Spleen (tissue), 11 donors: Measurements from ENCODE around the gene CCDC87. TPM values are rescaled to one million over a fixed set of nuclear protein-coding genes. Genes with fewer than 3 reads are reported as not detected.

Experiments
- DNase-seq: peaks from one replicate; pipeline ENCODE4 v3.0.0-alpha.2; 2020
- H3K27ac ChIP-seq, 8 donors: fragments of 200-600 bp; sonication (generic) in 7 of 8; 1 replicate in 4 of 8; 2 replicates in 4 of 8; pipeline versions ENCODE4 v1.5.0 to v1.8.0; 2016 to 2021; ENCODE audit warnings: inconsistent platforms in 4 of 8, mild to moderate bottlenecking in 4 of 8, moderate library complexity in 1 of 8
- H3K27me3 ChIP-seq, 7 donors: fragments of 200-600 bp; sonication (generic) in 6 of 7; replicated peaks in 1 of 7; 1 replicate in 4 of 7; 2 replicates in 3 of 7; pipeline versions ENCODE4 v1.5.0 to v1.8.0; 2016 to 2021; ENCODE audit warnings: inconsistent platforms in 3 of 7, mild to moderate bottlenecking in 1 of 7
- H3K36me3 ChIP-seq, 6 donors: fragments of 200-600 bp; sonication (generic) in 5 of 6; 1 replicate in 4 of 6; 2 replicates in 2 of 6; pipeline versions ENCODE4 v1.5.0 to v1.8.0; 2016 to 2021; ENCODE audit warnings: inconsistent platforms in 2 of 6
- H3K4me1 ChIP-seq, 6 donors: fragments of 200-600 bp; sonication (generic) in 5 of 6; 1 replicate in 3 of 6; 2 replicates in 3 of 6; pipeline versions ENCODE4 v1.5.0 to v1.8.0; 2016 to 2021; ENCODE audit warnings: inconsistent platforms in 3 of 6
- H3K4me3 ChIP-seq, 8 donors: fragments of 200-600 bp; sonication (generic) in 7 of 8; 1 replicate in 4 of 8; 2 replicates in 4 of 8; pipeline versions ENCODE4 v1.5.0 to v1.8.0; 2016 to 2021; ENCODE audit warnings: inconsistent platforms in 4 of 8, mild to moderate bottlenecking in 4 of 8, moderate library complexity in 2 of 8
- H3K9me3 ChIP-seq, 8 donors: fragments of 200-600 bp; sonication (generic) in 7 of 8; 1 replicate in 4 of 8; 2 replicates in 4 of 8; pipeline versions ENCODE4 v1.5.0 to v1.8.0; 2016 to 2021; ENCODE audit warnings: inconsistent platforms in 4 of 8
- POLR2A ChIP-seq, 3 donors: fragments of 450-650 bp; IDR thresholded peaks; one replicate each; pipeline ENCODE4 v1.5.1; 2017; ENCODE audit warnings: antibody characterized with exemption in 3 of 3, mild to moderate bottlenecking in 1 of 3
- POLR2AphosphoS5 ChIP-seq, 3 donors: sonication (generic); formaldehyde crosslinking; IDR thresholded peaks; one replicate each; pipeline ENCODE4 v1.5.1; 2017; ENCODE audit warnings: antibody characterized with exemption in 3 of 3
- WGBS, 5 donors: extraction: QIAGEN DNeasy Blood & Tissue Kit in 3 of 5; methylation state at CpG; one replicate each; pipeline versions ENCODE4 v1.1.5 to v1.1.7; 2013 to 2018; 5-methylcytosine and 5-hydroxymethylcytosine counted together
- intact Hi-C: fragments of 100-400 bp; cut with DNase I; formaldehyde crosslinking; loops from one replicate; pipeline ENCODE4 v1.15.0; 2023; ENCODE audit warnings: low total_unique reads
- polyA plus RNA-seq, 3 donors: library from polyadenylated mRNA; stranded (reverse); fragments of 200-250 nt; gene quantifications; one replicate each; pipeline ENCODE4 v1.2.1, GENCODE V29; 2013
- total RNA-seq, 7 donors: library from RNA; depleted of rRNA in 3 of 7; stranded (reverse); fragments of >200 nt in 3 of 7; fragmentation: NEBNext Ultra II Directional in 4 of 7; extraction: Animal tissue kit (Norgen Biotek cat#: 25700) in 4 of 7; gene quantifications; one replicate each; pipeline versions ENCODE4 v1.1.0 to v1.2.1, GENCODE V29; 2016 to 2021
- TF ChIP-seq, protein P1 (sequence below), 11 experiments: fragments of 200-600 bp in 7 of 11; fragments of 450-650 bp in 4 of 11; sonication (generic) in 4 of 11; IDR thresholded peaks in 8 of 11; conservative IDR thresholded peaks in 3 of 11; 1 replicate in 7 of 11; 2 replicates in 4 of 11; pipeline versions ENCODE4 v1.4.0 to v1.8.0; 2016 to 2021; ENCODE audit warnings: antibody characterized with exemption in 11 of 11, inconsistent platforms in 4 of 11, mild to moderate bottlenecking in 1 of 11
- donor health status: healthy with polysubstance abuse.
- donor health status: DM: no; HTN: no; CAD: no; lungs with moderate emphysema.
- donor health status: DM: no; HTN: no; CAD: no.
- donor health status: Bipolar disorder and iron deficiency.
- donor health status: healthy.
- donor health status: DM: no; HTN: no; CAD: no.
- donor health status: DM: yes; HTN: yes; CAD: no.

CCDC87 gene
- total and polyA plus RNA-seq, 10 donors = 0.04 to 0.79 (median 0.11) TPM; not detected in 2

DNA sequence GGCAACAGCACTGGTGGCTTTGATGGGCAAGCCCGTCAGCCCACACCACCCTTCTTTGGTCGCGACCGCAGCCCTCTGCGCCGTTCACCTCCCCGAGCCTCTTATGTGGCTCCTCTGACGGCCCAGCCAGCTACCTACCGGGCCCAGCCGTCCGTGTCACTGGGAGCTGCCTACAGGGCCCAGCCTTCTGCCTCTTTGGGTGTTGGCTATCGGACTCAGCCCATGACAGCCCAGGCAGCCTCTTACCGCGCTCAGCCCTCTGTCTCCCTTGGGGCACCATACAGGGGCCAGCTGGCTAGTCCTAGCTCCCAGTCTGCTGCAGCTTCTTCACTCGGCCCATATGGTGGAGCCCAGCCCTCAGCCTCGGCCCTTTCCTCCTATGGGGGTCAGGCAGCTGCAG is 31.6 kb upstream of the CCDC87 start:
- H3K4me3 ChIP-seq = no peak overlapping the region
- H3K9me3 ChIP-seq = no peaks in the 10 kb centered on the region

DNA sequence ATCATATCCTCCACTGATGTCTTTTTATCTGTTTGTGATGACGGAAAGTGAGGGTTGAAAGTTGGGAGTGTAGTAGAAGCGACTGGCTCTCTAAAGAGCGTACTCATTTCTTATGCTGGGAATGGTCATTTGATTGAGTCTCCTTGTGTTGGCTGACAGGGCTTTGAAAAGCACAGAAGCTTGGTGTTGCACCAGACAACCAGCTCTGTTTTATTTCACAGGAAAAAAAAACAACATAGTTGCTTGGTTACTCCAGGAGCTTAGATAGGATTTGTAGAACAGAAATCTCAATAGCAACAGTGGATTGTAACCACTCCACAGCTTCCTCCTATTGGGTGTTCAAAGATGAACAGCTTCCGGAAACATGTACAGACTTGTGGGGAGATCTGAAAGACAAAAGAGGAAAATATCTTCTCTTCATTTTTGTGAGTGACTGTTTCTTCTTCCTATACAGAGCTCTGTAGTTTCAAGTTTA is 26.3 kb upstream of the CCDC87 start:
- TF ChIP-seq POLR2A (IDR thresholded peaks at IDR 0.05) (no peak), POLR2AphosphoS5 (IDR thresholded peaks at IDR 0.05) (no peak)
- TF ChIP-seq, protein P1, sequence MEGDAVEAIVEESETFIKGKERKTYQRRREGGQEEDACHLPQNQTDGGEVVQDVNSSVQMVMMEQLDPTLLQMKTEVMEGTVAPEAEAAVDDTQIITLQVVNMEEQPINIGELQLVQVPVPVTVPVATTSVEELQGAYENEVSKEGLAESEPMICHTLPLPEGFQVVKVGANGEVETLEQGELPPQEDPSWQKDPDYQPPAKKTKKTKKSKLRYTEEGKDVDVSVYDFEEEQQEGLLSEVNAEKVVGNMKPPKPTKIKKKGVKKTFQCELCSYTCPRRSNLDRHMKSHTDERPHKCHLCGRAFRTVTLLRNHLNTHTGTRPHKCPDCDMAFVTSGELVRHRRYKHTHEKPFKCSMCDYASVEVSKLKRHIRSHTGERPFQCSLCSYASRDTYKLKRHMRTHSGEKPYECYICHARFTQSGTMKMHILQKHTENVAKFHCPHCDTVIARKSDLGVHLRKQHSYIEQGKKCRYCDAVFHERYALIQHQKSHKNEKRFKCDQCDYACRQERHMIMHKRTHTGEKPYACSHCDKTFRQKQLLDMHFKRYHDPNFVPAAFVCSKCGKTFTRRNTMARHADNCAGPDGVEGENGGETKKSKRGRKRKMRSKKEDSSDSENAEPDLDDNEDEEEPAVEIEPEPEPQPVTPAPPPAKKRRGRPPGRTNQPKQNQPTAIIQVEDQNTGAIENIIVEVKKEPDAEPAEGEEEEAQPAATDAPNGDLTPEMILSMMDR (IDR thresholded peaks at IDR 0.05 in 8 of 11, conservative IDR thresholded peaks at IDR 0.05 in 3 of 11) = no peak
- Histone ChIP-seq H3K36me3 (peaks cover 0 to 45% (median 11%) of the 10 kb centered on the region in 6 donors), H3K27me3 (no peaks in the 10 kb centered on the region), H3K9me3 (no peaks in the 10 kb centered on the region), H3K27ac (peak overlapping the region in 7 of 8 donors; percentile 26 to 99 (median 96)), H3K4me3 (peak overlapping the region; percentile 73 to 99 (median 93)), H3K4me1 (peaks cover 53 to 86% (median 77%) of the 10 kb centered on the region in 6 donors)
- DNase-seq = no peak
- 40 to 44% (median 43%) methylated on average over 4 of the region's 4 CpGs for WGBS, 5 donors
- intact Hi-C loops = no loop called here

More for the DNA sequence above, 31.6 kb upstream of the CCDC87 start:
- no peak for DNase-seq
- Histone ChIP-seq H3K4me1 (peaks cover 38 to 100% (median 67%) of the 10 kb centered on the region in 6 donors), H3K36me3 (peaks cover 3 to 96% (median 64%) of the 10 kb centered on the region in 6 donors), H3K27ac (no peak overlapping the region), H3K27me3 (no peaks in the 10 kb centered on the region)
- TF ChIP-seq, protein P1 (IDR thresholded peaks at IDR 0.05 in 8 of 11, conservative IDR thresholded peaks at IDR 0.05 in 3 of 11) = no peak
- peak in 2 of 3 donors; percentile 25 to 52 for TF ChIP-seq POLR2AphosphoS5 (IDR thresholded peaks at IDR 0.05)
- 82 to 94% (median 90%) methylated on average over 15 to 16 of the region's 16 CpGs for WGBS, 5 donors
- intact Hi-C loops = no loop called here

DNA sequence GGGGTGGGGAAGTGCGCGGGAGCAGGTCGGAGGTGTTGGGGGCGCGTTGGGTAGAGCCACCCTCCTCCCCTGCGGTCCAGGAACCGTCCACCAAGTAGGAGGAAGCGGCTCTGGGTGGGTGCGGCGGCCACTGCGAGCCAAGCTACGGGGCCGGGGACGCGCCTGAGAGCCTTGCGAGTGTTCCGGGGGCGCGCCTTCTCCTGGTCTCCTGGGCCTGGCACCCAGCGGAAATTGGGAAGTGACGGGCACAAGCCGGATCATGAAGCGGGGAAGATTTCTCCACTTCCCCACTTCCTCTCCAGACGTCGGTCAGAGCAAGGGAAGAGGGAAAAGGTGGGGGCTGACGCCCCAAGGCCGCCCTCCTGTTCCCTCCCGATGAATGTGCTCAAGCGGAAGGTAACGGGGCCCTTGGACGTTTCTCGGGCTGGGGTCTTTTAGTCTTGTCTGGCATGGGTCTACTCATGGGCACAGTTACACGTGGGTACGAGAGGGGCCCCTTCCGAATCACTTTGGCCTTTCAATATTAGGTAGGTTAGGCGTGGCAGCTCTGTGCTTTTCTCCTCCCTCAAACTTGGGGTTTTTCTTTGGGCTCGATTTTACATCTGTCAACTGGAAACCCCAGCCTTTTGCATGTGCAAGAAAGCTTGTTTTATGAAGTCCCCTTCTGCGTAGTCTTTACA is 24.4 kb upstream of the CCDC87 start:
- intact Hi-C loops = no loop called here
- Histone ChIP-seq H3K27me3 (no peaks in the 10 kb centered on the region), H3K36me3 (peaks cover 0 to 27% (median 3%) of the 10 kb centered on the region in 6 donors), H3K27ac (peak overlapping the region; percentile 91 to 99 (median 96)), H3K4me1 (peaks cover 36 to 70% (median 59%) of the 10 kb centered on the region in 6 donors), H3K4me3 (peak overlapping the region; percentile 73 to 99 (median 93)), H3K9me3 (no peaks in the 10 kb centered on the region)
- no peak for TF ChIP-seq POLR2AphosphoS5 (IDR thresholded peaks at IDR 0.05)
- TF ChIP-seq POLR2A (IDR thresholded peaks at IDR 0.05) = no peak
- TF ChIP-seq, protein P1 (IDR thresholded peaks at IDR 0.05 in 8 of 11, conservative IDR thresholded peaks at IDR 0.05 in 3 of 11) = no peak
- 0 to 1% (median 1%) methylated on average over 25 to 38 of the region's 38 CpGs for WGBS, 5 donors
- peak; percentile 95 for DNase-seq
